Astrocyte of the spinal cord (primary cell): ENCODE measurements around the gene GABRD.

ENCODE experiments used
- DNase-seq: peaks from one replicate; pipeline ENCODE4 v3.0.0; 2011; ENCODE audit warnings: low read depth, low spot score
- H3K4me3 ChIP-seq: 2 replicates; pipeline ENCODE4 v1.5.1; 2011; ENCODE audit warnings: low read depth, mild to moderate bottlenecking, low read length, moderate library complexity
- in situ Hi-C: cut with HindIII; loops from 2 replicates; pipeline ENCODE4 v1.10.0; 2017; ENCODE audit warnings: low sequenced_read_pairs
- TF ChIP-seq, protein P1 (sequence below): IDR thresholded peaks from 2 replicates; pipeline ENCODE4 v1.5.1; 2012; ENCODE audit warnings: low read depth, mild to moderate bottlenecking, low read length, inconsistent platforms

GABRD gene

GRCh38 chr1:1990222-1990621 lies 28.9 kb upstream of the GABRD start:
- DNase-seq, result no peak
- no peak overlapping the region for H3K4me3 ChIP-seq
- TF ChIP-seq, protein P1, sequence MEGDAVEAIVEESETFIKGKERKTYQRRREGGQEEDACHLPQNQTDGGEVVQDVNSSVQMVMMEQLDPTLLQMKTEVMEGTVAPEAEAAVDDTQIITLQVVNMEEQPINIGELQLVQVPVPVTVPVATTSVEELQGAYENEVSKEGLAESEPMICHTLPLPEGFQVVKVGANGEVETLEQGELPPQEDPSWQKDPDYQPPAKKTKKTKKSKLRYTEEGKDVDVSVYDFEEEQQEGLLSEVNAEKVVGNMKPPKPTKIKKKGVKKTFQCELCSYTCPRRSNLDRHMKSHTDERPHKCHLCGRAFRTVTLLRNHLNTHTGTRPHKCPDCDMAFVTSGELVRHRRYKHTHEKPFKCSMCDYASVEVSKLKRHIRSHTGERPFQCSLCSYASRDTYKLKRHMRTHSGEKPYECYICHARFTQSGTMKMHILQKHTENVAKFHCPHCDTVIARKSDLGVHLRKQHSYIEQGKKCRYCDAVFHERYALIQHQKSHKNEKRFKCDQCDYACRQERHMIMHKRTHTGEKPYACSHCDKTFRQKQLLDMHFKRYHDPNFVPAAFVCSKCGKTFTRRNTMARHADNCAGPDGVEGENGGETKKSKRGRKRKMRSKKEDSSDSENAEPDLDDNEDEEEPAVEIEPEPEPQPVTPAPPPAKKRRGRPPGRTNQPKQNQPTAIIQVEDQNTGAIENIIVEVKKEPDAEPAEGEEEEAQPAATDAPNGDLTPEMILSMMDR, result no peak
- in situ Hi-C loops, result no loop called here

DNA sequence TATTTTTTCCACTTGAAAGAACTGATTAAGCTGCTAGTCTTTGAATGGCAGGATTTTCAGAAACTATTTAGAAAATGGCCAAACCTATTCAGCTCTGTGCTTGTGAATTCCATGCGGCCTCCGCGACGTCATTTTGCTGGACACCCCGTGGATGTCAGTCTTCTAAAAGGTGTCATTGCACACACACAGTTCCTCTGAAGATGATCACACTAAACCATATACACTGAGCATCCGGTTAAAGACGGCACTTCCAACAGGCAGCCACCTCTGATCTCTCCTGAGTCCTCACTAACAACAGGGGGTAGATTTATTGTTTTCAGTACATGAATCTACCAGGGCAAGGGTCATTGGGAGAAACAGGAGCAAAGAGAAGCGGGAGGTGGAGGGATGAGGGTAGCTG lies 24.6 kb upstream of the GABRD start:
- no peak overlapping the region for H3K4me3 ChIP-seq
- TF ChIP-seq, protein P1, result no peak
- in situ Hi-C loops, result no loop called here
- DNase-seq, result no peak

GRCh38 chr1:1996207-1996651 lies 22.9 kb upstream of the GABRD start:
- no peak for DNase-seq
- in situ Hi-C loops, result no loop called here
- TF ChIP-seq, protein P1, result no peak
- H3K4me3 ChIP-seq, result no peak overlapping the region

DNA sequence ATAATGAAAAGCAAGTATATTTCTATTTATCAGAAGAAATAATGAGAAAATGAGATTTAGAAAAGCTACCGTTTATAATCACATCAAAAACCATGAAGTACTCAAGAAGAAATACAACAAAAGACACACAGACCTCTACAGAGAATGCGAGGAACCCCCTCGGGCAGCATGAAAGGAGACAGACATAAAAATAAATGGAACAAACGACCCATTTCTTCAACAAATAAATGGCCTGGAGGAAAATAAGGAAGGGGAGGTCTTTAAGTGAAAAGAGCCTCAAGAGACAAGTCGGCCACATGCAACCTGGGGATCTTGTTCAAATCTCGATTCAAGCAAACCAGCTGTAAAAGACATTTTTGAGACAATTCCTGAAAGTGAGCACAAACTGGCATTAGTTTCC lies 21.6 kb upstream of the GABRD start:
- no peak overlapping the region for H3K4me3 ChIP-seq
- TF ChIP-seq, protein P1, result no peak
- in situ Hi-C loops, result no loop called here
- no peak for DNase-seq

GRCh38 chr1:2000432-2000831 lies 18.7 kb upstream of the GABRD start:
- H3K4me3 ChIP-seq, result no peak overlapping the region
- DNase-seq, result no peak
- TF ChIP-seq, protein P1, result no peak
- in situ Hi-C loops, result no loop called here

GRCh38 chr1:2000850-2001249 lies 18.3 kb upstream of the GABRD start:
- DNase-seq, result no peak
- H3K4me3 ChIP-seq, result no peak overlapping the region
- TF ChIP-seq, protein P1, result no peak
- in situ Hi-C loops, result no loop called here
